Aorta (tissue), 5 donors: ENCODE results near the gene F2R. TPM values are rescaled to one million over a fixed set of nuclear protein-coding genes. Genes with fewer than 3 reads are reported as not detected.

Experiments used
- ATAC-seq: fragments of 200-7000 bp; cut with Tn5 transposase; one replicate; pipeline ENCODE4 v1.9.1; 2022; ENCODE audit warnings: moderate library complexity; ENCODE audit not compliant: low FRiP score
- DNase-seq, 2 donors: peaks; one replicate each; pipeline ENCODE4 v3.0.0-alpha.2; 2020
- H3K27ac ChIP-seq, 2 donors: one replicate each; pipeline ENCODE4 v1.5.1; 2013; ENCODE audit warnings: low read length in 2 of 2, mild to moderate bottlenecking in 2 of 2, moderate library complexity in 2 of 2, control low read depth in 1 of 2, inconsistent platforms in 1 of 2, low read depth in 1 of 2
- H3K27me3 ChIP-seq, 2 donors: one replicate each; pipeline ENCODE4 v1.6.1; 2013; ENCODE audit warnings: control low read depth in 1 of 2, low read length in 1 of 2, mild to moderate bottlenecking in 1 of 2, moderate library complexity in 1 of 2; ENCODE audit not compliant: insufficient read depth in 2 of 2, control insufficient read depth in 1 of 2
- H3K36me3 ChIP-seq, 2 donors: one replicate each; pipeline ENCODE4 v1.6.1; 2013; ENCODE audit warnings: control low read depth in 1 of 2, low read length in 1 of 2, mild to moderate bottlenecking in 1 of 2; ENCODE audit not compliant: insufficient read depth in 2 of 2, control insufficient read depth in 1 of 2
- H3K4me1 ChIP-seq, 2 donors: one replicate each; pipeline ENCODE4 v1.6.1; 2013; ENCODE audit warnings: low read length in 2 of 2, control low read depth in 1 of 2, mild to moderate bottlenecking in 1 of 2, moderate library complexity in 1 of 2; ENCODE audit not compliant: insufficient read depth in 2 of 2, control insufficient read depth in 1 of 2
- H3K4me3 ChIP-seq, 2 donors: one replicate each; pipeline ENCODE4 v1.5.1; 2013; ENCODE audit warnings: low read length in 2 of 2, control low read depth in 1 of 2, mild to moderate bottlenecking in 1 of 2
- H3K9me3 ChIP-seq: one replicate; pipeline ENCODE4 v1.6.1; 2013; ENCODE audit warnings: mild to moderate bottlenecking, low read length; ENCODE audit not compliant: control insufficient read depth
- WGBS, 2 donors: extraction: QIAGEN DNeasy Blood & Tissue Kit; methylation state at CpG; one replicate each; pipeline ENCODE4 v1.1.7; 2013; 5-methylcytosine and 5-hydroxymethylcytosine counted together
- intact Hi-C, 2 donors: fragments of 100-400 bp; cut with DNase I; formaldehyde crosslinking; loops; one replicate each; pipeline versions ENCODE4 v1.14.2 to v1.15.0; 2022
- long read RNA-seq, 2 donors: library from polyadenylated mRNA; unstranded; transcript quantifications; one replicate each; pipeline ENCODE4 v2.0.0, GENCODE V29; 2020 to 2021
- polyA plus RNA-seq, 2 donors: library from polyadenylated mRNA; stranded (reverse); fragments of 200-250 nt; gene quantifications; one replicate each; pipeline ENCODE4 v1.2.3, GENCODE V29; 2013
- total RNA-seq, 2 donors: library from RNA; stranded (reverse); fragmentation: NEBNext Ultra II Directional; extraction: Animal tissue kit (Norgen Biotek cat#: 25700); gene quantifications; one replicate each; pipeline ENCODE4 v1.2.1, GENCODE V29; 2021
- donor health status: healthy with polysubstance abuse.
- donor health status: Bipolar disorder and iron deficiency.
- donor health status: DM: no; HTN: no; CAD: no.
- donor health status: DM: no; HTN: no; CAD: no.
- donor health status: DM: yes; HTN: yes; CAD: no.

F2R gene
- total RNA-seq (10 to 100 TPM; 17.8 to 22.0 TPM), polyA plus RNA-seq (100 to 1,000 TPM in 1 of 2 donors, 10 to 100 TPM in 1; 22.3 to 185 TPM)
- long read RNA-seq, donor 1, transcript F2R-201 (2 exons, 3,821 nt) = major isoform, 17 of 28 reads
- long read RNA-seq, donor 1, partial matches to known transcripts = 0 of 28 reads
- long read RNA-seq, donor 1, other reads (novel, unspliced or antisense) = 11 of 28 reads
- long read RNA-seq, donor 2, transcript F2R-201 (2 exons, 3,821 nt) = major isoform, 8 of 14 reads
- long read RNA-seq, donor 2, partial matches to known transcripts = 0 of 14 reads
- long read RNA-seq, donor 2, other reads (novel, unspliced or antisense) = 6 of 14 reads

- ATAC-seq = peak; percentile 88
- peak; percentile 65 to 84 for DNase-seq
- Histone ChIP-seq H3K27me3 (no peaks in the 10 kb centered on the region), H3K4me3 (peak within 1 kb of the TSS; percentile 50 to 73), H3K36me3 (no peaks in the 10 kb centered on the region), H3K4me1 (no peaks in the 10 kb centered on the region), H3K9me3 (no peaks in the 10 kb centered on the region), H3K27ac (peak within 1 kb of the TSS in 1 of 2 donors; percentile 0)
- intact Hi-C loops = no loop called here
- WGBS, 2 donors = 1% methylated on average over 46 to 82 of the region's 82 CpGs
Observed at GRCh38 chr5:76715736-76716455, at the start of gene F2R. F2R (plus strand) TSS chr5:76716126; CDS start chr5:76716308, 182 bp downstream.

GRCh38 chr5:76667495-76667894 is 48.4 kb upstream of the F2R start:
- Histone ChIP-seq H3K27me3 (no peaks in the 10 kb centered on the region), H3K4me3 (no peak overlapping the region), H3K27ac (no peak overlapping the region), H3K9me3 (no peaks in the 10 kb centered on the region), H3K36me3 (no peaks in the 10 kb centered on the region), H3K4me1 (no peaks in the 10 kb centered on the region)
- ATAC-seq = no peak
- intact Hi-C loops = no loop called here
- WGBS, 2 donors = 57 to 79% methylated on average over 2 of the region's 2 CpGs
- no peak for DNase-seq

- no peaks in the 10 kb centered on the region for H3K36me3 ChIP-seq
- ATAC-seq (no peak), DNase-seq (no peak)
- no peaks in the 10 kb centered on the region for H3K9me3 ChIP-seq
- no peak overlapping the region for H3K4me3 ChIP-seq
- WGBS, 2 donors = 84 to 92% methylated on average over 5 of the region's 5 CpGs
- H3K27ac ChIP-seq = no peak overlapping the region
- no peaks in the 10 kb centered on the region for H3K4me1 ChIP-seq
- intact Hi-C loops = no loop called here
- no peaks in the 10 kb centered on the region for H3K27me3 ChIP-seq
Observed at GRCh38 chr5:76669245-76669644, 46.7 kb upstream of the F2R start.

GRCh38 chr5:76670508-76670907 is 45.4 kb upstream of the F2R start:
- WGBS, 2 donors = 68 to 75% methylated on average over 3 of the region's 3 CpGs
- H3K9me3 ChIP-seq = no peaks in the 10 kb centered on the region
- ATAC-seq (no peak), DNase-seq (no peak)
- H3K36me3 ChIP-seq = no peaks in the 10 kb centered on the region
- H3K4me1 ChIP-seq = no peaks in the 10 kb centered on the region
- H3K4me3 ChIP-seq = no peak overlapping the region
- no peaks in the 10 kb centered on the region for H3K27me3 ChIP-seq
- intact Hi-C loops = no loop called here
- H3K27ac ChIP-seq = no peak overlapping the region

GRCh38 chr5:76672242-76672641 is 43.7 kb upstream of the F2R start:
- 46 to 67% methylated on average over 2 of the region's 2 CpGs for WGBS, 2 donors
- intact Hi-C loops = no loop called here
- Histone ChIP-seq H3K27ac (no peak overlapping the region), H3K36me3 (no peaks in the 10 kb centered on the region), H3K4me3 (no peak overlapping the region), H3K4me1 (no peaks in the 10 kb centered on the region), H3K27me3 (no peaks in the 10 kb centered on the region), H3K9me3 (no peaks in the 10 kb centered on the region)
- DNase-seq (no peak), ATAC-seq (no peak)

GRCh38 chr5:76673125-76673524 is 42.8 kb upstream of the F2R start:
- no peak for ATAC-seq
- no peaks in the 10 kb centered on the region for H3K36me3 ChIP-seq
- no peak overlapping the region for H3K4me3 ChIP-seq

GRCh38 chr5:76674330-76675066 is 41.4 kb upstream of the F2R start:
- Histone ChIP-seq H3K27me3 (no peaks in the 10 kb centered on the region), H3K4me3 (no peak overlapping the region), H3K36me3 (no peaks in the 10 kb centered on the region), H3K9me3 (no peaks in the 10 kb centered on the region), H3K4me1 (no peaks in the 10 kb centered on the region), H3K27ac (no peak overlapping the region)
- WGBS, 2 donors = 86% methylated on average over 8 of the region's 8 CpGs
- ATAC-seq = no peak
- intact Hi-C loops = no loop called here
- DNase-seq = no peak

More at GRCh38 chr5:76673125-76673524, 42.8 kb upstream of the F2R start:
- H3K4me1 ChIP-seq = no peaks in the 10 kb centered on the region
- H3K9me3 ChIP-seq = no peaks in the 10 kb centered on the region
- intact Hi-C loops = no loop called here
- H3K27me3 ChIP-seq = no peaks in the 10 kb centered on the region
- no peak for DNase-seq
- no peak overlapping the region for H3K27ac ChIP-seq

- 88% methylated on average over 1 of the region's 1 CpG for WGBS, 2 donors
- H3K9me3 ChIP-seq = no peaks in the 10 kb centered on the region
- no peak for ATAC-seq
- no peaks in the 10 kb centered on the region for H3K27me3 ChIP-seq
- H3K36me3 ChIP-seq = no peaks in the 10 kb centered on the region
- no peak overlapping the region for H3K4me3 ChIP-seq
- H3K27ac ChIP-seq = no peak overlapping the region
- intact Hi-C loops = no loop called here
- H3K4me1 ChIP-seq = no peaks in the 10 kb centered on the region
- no peak for DNase-seq
Observed at GRCh38 chr5:76675364-76675763, 40.6 kb upstream of the F2R start.
